A549 treated with CpdA at 1 μM for 4 hours (cell line): Measurements from ENCODE around the gene TMEM208. TPM values are rescaled to one million over a fixed set of nuclear protein-coding genes. Genes with fewer than 3 reads are reported as not detected.

Experiments used
- total RNA-seq: library from RNA; stranded (reverse); fragments of 200-300 nt; extraction: Qiagen RNA extraction; gene quantifications from 5 replicates; pipeline ENCODE4 v1.2.3, GENCODE V29; 2022; ENCODE audit warnings: low read depth

The TMEM208 gene
- total RNA-seq, result 78.6 to 101 TPM (median 94.1 TPM) in 5 replicates

GRCh38 chr16:67226804-67227566, at the start of gene TMEM208:
Gene TMEM208, plus strand, starts transcription at chr16:67227130. Its CDS starts 89 bp downstream, at chr16:67227219.

GRCh38 chr16:67183627-67184452, 43.1 kb upstream of the TMEM208 start, which contains the start of gene MATCAP1:
Gene MATCAP1, minus strand, starts transcription at chr16:67183963. Its CDS starts 3,353 bp downstream, at chr16:67180610.

GRCh38 chr16:67190041-67190440, 36.9 kb upstream of the TMEM208 start, which contains the start of gene EXOC3L1:
Gene EXOC3L1, minus strand, starts transcription at chr16:67190136. Its CDS starts 460 bp downstream, at chr16:67189676.

GRCh38 chr16:67191995-67192681, 34.8 kb upstream of the TMEM208 start, which contains the start of gene E2F4:
Gene E2F4, plus strand, starts transcription at chr16:67192155. Its CDS starts 73 bp downstream, at chr16:67192228.

GRCh38 chr16:67199011-67199807, 27.7 kb upstream of the TMEM208 start, which contains the start of gene ELMO3:
Gene ELMO3, plus strand, starts transcription at chr16:67199131. Its CDS starts 196 bp downstream, at chr16:67199327.

GRCh38 chr16:67247192-67248072, 20.5 kb downstream of the TMEM208 start, which contains the start of gene FHOD1:
Gene FHOD1, minus strand, starts transcription at chr16:67247481. Its CDS starts 71 bp downstream, at chr16:67247410.

DNA sequence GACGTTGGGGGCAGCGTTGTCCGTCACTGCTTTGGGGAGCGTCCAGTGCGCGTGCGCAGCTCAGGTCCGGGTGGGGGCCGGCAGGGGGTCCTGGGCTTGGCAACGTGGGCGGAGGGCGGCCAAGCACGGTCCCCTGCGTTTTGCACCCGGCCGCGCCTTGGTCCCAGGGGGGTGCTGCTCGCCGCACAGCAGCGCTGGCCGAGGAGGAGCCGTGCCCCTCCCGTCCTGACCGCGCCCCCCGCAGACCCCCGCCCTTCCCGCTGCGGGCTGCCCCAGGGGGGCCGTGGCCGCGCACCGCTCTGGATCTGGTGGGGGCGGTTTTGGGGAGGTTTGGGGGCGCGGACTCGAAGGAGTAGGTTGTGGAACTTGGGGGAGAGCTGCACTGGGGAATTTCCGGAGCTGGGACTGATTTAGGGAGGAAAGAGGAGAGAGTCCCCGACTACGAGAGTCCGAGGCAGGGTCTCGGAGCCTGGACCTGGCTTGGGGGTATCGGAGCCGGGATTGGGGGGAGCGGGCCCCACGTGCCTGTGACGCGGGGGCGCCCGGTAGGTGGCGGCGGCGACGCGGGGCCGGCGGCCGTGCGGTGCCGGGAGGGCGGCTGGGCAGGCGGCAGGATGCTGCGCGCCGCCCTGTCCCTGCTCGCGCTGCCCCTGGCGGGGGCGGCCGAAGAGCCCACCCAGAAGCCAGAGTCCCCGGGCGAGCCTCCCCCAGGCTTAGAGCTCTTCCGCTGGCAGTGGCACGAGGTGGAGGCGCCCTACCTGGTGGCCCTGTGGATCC, 21.7 kb downstream of the TMEM208 start, which contains the start of gene SLC9A5:
Gene SLC9A5 (plus strand): TSS at position 579 of the 777 bp plus-strand sequence. CDS start 36 bp downstream, at position 615.

Other genes starting within 250 kb of the TMEM208 start
- gene CES4A, start 238.5 kb upstream of the TMEM208 start, total RNA-seq, result 1.3 to 2.1 TPM (median 1.6 TPM) in 5 replicates
- 45.0 to 53.6 TPM (median 50.3 TPM) in 5 replicates for gene CBFB, start 198.0 kb upstream of the TMEM208 start, total RNA-seq
- 22.2 to 24.5 TPM (median 23.4 TPM) in 5 replicates for gene PHAF1, start 117.2 kb upstream of the TMEM208 start, total RNA-seq
- gene B3GNT9, start 76.1 kb upstream of the TMEM208 start, total RNA-seq, result 5.7 to 8.5 TPM (median 7.9 TPM) in 5 replicates
- gene TRADD, start 67.2 kb upstream of the TMEM208 start, total RNA-seq, result 10.7 to 20.7 TPM (median 20.5 TPM) in 5 replicates
- 5.2 to 9.5 TPM (median 8.5 TPM) in 5 replicates for gene FBXL8, start 67.2 kb upstream of the TMEM208 start, total RNA-seq
- 11.9 to 16.0 TPM (median 14.6 TPM) in 5 replicates for gene HSF4, start 62.4 kb upstream of the TMEM208 start, total RNA-seq
- 44.9 to 52.4 TPM (median 50.2 TPM) in 5 replicates for gene NOL3, start 56.6 kb upstream of the TMEM208 start, total RNA-seq
- gene MATCAP1, start 43.2 kb upstream of the TMEM208 start, total RNA-seq, result 3.6 to 8.0 TPM (median 5.9 TPM) in 5 replicates
- gene EXOC3L1, start 37.0 kb upstream of the TMEM208 start, total RNA-seq, result 0.07 to 0.48 TPM in 2 of 5 replicates, not detected in the others
- gene E2F4, start 35.0 kb upstream of the TMEM208 start, total RNA-seq, result 75.9 to 98.6 TPM (median 92.7 TPM) in 5 replicates
- gene ELMO3, start 28.0 kb upstream of the TMEM208 start, total RNA-seq, result 0.66 to 1.4 TPM (median 1.3 TPM) in 5 replicates
- 40.1 to 51.6 TPM (median 48.9 TPM) in 5 replicates for gene FHOD1, start 20.4 kb downstream of the TMEM208 start, total RNA-seq
- 1.2 to 1.7 TPM (median 1.6 TPM) in 5 replicates for gene SLC9A5, start 21.8 kb downstream of the TMEM208 start, total RNA-seq
- gene PLEKHG4, start 52.4 kb downstream of the TMEM208 start, total RNA-seq, result 15.2 to 22.1 TPM (median 18.3 TPM) in 5 replicates
- 0.06 to 0.46 TPM (median 0.22 TPM) in 5 replicates for gene KCTD19, start 99.6 kb downstream of the TMEM208 start, total RNA-seq
- gene LRRC36, start 99.7 kb downstream of the TMEM208 start, total RNA-seq, result 0.13 to 0.27 TPM (median 0.14 TPM) in 3 of 5 replicates, not detected in the others
- 8.4 to 13.5 TPM (median 11.8 TPM) in 5 replicates for gene TPPP3, start 166.4 kb downstream of the TMEM208 start, total RNA-seq
- 5.8 to 9.2 TPM (median 6.1 TPM) in 5 replicates for gene ZDHHC1, start 189.3 kb downstream of the TMEM208 start, total RNA-seq
- 1.5 to 1.8 TPM (median 1.6 TPM) in 5 replicates for gene HSD11B2, start 204.0 kb downstream of the TMEM208 start, total RNA-seq